ENCODE data around the gene ENDOD1.
A peak's percentile ranks its signal among the peaks of the same experiment; 100 is the strongest.

Gene ENDOD1

DNA sequence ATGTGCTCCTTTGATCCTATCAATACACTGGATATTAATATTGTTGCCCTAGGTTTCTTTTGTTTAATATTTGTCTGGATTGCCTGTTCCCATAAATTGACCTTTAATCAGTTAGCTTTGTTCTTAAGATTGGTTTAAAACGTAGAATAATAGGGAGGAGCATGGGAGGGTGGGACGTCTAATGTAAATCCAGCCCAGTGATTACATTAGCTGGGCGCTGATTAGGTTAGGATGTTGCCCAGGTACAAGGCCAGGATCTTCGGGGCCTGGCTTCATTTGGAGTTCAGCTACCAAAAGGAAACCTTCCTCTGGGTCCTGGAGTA, 23.0 kb upstream of the ENDOD1 start, which contains the start of gene SRSF8:
Gene SRSF8, plus strand, starts transcription at position 204 of the 323 bp plus-strand sequence. CDS start 308 bp downstream, outside the sequence.
- TF ChIP-seq, protein P1, sequence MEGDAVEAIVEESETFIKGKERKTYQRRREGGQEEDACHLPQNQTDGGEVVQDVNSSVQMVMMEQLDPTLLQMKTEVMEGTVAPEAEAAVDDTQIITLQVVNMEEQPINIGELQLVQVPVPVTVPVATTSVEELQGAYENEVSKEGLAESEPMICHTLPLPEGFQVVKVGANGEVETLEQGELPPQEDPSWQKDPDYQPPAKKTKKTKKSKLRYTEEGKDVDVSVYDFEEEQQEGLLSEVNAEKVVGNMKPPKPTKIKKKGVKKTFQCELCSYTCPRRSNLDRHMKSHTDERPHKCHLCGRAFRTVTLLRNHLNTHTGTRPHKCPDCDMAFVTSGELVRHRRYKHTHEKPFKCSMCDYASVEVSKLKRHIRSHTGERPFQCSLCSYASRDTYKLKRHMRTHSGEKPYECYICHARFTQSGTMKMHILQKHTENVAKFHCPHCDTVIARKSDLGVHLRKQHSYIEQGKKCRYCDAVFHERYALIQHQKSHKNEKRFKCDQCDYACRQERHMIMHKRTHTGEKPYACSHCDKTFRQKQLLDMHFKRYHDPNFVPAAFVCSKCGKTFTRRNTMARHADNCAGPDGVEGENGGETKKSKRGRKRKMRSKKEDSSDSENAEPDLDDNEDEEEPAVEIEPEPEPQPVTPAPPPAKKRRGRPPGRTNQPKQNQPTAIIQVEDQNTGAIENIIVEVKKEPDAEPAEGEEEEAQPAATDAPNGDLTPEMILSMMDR (IDR thresholded peaks at IDR 0.05; ENCODE audit: insufficient read depth, low read depth, low read length, missing control alignments) = no peak
- H3K4me3 ChIP-seq (ENCODE audit: low read depth, low read length) = peak within 1 kb of the TSS; percentile 70
- no peak for DNase-seq (ENCODE audit: low read depth)

DNA sequence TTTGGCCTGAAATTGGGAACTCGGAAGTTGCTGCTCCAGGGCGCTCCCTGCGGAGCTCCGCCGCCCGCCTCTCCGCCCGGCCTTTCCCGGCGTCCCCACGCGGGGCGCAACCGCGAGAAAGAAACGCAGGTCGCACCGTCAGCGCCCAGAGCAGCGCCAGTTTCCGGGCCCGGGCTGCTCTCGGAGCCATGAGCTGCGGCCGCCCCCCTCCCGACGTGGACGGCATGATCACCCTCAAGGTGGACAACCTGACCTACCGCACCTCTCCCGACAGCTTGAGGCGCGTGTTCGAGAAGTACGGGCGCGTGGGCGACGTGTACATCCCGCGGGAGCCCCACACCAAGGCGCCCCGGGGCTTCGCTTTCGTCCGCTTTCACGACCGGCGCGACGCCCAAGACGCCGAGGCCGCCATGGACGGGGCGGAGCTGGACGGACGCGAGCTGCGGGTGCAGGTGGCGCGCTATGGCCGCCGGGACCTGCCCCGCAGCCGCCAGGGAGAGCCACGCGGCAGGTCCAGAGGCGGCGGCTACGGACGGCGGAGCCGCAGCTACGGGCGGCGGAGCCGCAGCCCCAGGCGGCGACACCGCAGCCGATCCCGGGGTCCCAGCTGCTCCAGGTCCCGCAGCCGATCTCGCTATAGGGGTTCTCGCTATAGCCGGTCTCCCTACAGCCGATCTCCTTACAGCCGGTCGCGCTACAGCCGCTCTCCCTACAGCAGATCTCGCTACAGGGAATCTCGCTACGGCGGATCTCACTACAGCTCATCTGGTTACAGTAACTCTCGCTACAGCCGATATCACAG, 22.4 kb upstream of the ENDOD1 start:
- DNase-seq (ENCODE audit: low read depth) = peak; percentile 81
- TF ChIP-seq, protein P1 (IDR thresholded peaks at IDR 0.05; ENCODE audit: insufficient read depth, low read depth, low read length, missing control alignments) = peak; percentile 49
- peak overlapping the region; percentile 70 for H3K4me3 ChIP-seq (ENCODE audit: low read depth, low read length)

GRCh38 chr11:95067841-95068219, 21.8 kb upstream of the ENDOD1 start:
- TF ChIP-seq, protein P1 (IDR thresholded peaks at IDR 0.05; ENCODE audit: insufficient read depth, low read depth, low read length, missing control alignments) = no peak
- no peak for DNase-seq (ENCODE audit: low read depth)

DNA sequence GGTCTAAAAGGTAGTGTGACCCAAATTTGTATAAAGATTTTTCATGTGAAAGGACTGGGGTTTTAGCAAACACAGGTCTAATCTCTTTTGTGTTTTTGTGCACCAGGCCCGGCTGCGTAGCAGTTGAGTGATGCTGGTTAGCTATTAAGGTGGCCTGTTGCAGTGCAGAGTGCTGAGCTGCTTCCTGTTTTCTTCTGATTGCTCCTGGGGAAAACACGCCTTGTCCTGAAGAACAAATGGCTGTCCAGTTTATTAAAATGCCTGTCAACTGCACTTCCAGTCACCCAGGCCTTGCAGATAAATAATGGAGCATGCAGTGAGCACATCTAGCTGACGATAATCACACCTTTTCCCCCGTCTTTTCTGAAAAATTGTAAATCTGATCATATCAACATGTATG, 21.1 kb upstream of the ENDOD1 start:
- peak overlapping the region; percentile 70 for H3K4me3 ChIP-seq (ENCODE audit: low read depth, low read length)
- DNase-seq (ENCODE audit: low read depth) = peak; percentile 94
- TF ChIP-seq, protein P1 (IDR thresholded peaks at IDR 0.05; ENCODE audit: insufficient read depth, low read depth, low read length, missing control alignments) = no peak

More at GRCh38 chr11:95067841-95068219, 21.8 kb upstream of the ENDOD1 start:
- peak overlapping the region; percentile 70 for H3K4me3 ChIP-seq (ENCODE audit: low read depth, low read length)

- no peak for DNase-seq (ENCODE audit: low read depth)
- TF ChIP-seq, protein P1 (IDR thresholded peaks at IDR 0.05; ENCODE audit: insufficient read depth, low read depth, low read length, missing control alignments) = no peak
- H3K4me3 ChIP-seq (ENCODE audit: low read depth, low read length) = no peak overlapping the region
Measured at GRCh38 chr11:95070471-95070870, 19.2 kb upstream of the ENDOD1 start.

GRCh38 chr11:95072948-95073347, 16.7 kb upstream of the ENDOD1 start:
- DNase-seq (ENCODE audit: low read depth) = no peak
- TF ChIP-seq, protein P1 (IDR thresholded peaks at IDR 0.05; ENCODE audit: insufficient read depth, low read depth, low read length, missing control alignments) = no peak

More at GRCh38 chr11:95072948-95073347, 16.7 kb upstream of the ENDOD1 start:
- H3K4me3 ChIP-seq (ENCODE audit: low read depth, low read length) = no peak overlapping the region

Measured in GM12865 (cell line).